ENCODE results near the gene SLC26A4.

The SLC26A4 gene

DNA sequence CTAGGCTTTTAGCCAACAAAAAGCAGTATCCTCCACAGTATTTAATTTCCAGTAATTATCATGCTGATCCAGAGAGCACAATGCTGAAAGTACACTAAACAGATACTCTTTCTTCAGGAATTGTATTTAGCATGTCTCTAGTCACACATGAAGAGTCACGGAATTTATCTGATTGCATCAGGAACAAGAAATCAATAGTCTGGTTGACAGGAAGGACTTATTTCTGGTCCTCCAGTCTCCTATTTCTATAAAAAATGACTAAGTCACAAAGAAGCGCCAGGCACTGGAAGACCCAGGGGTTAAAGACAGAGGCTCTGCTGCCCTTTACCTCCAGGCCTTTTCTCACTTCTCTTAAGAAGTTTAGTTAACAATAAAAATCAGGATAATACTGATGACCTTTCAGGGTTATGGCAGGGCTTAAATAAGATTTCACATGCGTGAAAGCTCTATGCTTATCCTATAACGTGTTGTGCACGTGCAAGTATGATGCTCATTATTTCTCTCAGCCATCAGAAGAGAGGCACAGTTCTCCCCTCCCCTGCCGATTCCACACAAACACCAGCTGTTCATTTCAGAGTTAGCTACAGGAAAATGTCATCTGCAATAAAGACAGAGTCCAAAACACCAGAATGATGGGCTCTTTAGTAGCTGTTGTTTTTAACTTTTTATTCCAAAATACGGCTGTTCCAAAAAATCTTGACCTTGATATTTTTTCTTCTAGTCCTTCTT, 36.9 kb downstream of the SLC26A4 start:
- no peak for DNase-seq

DNA sequence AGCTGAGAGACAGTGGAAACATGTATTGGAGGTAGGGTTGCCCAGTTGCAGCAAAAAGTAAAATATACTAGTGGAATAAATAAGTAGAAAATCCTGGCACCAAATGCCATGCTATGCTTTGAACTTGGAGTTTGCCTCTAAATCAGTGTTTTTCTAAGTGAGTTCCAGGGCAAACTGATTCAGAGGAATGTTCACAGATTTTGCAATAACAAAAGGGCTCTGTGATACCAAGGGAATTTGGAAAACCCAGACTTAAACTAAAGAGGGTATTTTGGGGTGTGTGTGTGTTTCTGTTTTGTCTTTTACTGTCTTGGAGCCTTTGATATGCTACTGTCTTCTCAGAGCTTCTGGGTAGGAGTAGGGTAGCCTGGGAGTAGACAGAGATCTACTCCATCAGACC, 39.9 kb downstream of the SLC26A4 start:
- no peak for DNase-seq

DNA sequence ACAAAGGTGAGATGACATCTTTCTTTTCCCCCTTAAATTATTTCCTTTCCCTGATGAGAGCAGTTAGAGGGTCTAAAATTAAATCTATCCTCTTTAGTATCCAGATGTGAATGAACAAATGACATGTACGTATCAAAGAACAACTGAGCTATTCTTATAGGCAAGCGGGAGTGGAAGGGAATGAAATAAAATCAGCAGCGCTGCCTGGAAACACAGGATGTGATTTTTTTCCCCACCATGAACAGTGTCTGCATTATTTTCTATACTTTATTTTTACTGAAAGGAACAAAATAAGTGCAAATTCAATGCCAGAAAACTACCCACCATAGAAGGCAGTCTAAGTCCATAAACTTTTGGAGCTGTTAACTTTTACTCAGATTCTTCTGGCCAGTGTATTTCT, 40.6 kb downstream of the SLC26A4 start:
- DNase-seq = no peak

DNA sequence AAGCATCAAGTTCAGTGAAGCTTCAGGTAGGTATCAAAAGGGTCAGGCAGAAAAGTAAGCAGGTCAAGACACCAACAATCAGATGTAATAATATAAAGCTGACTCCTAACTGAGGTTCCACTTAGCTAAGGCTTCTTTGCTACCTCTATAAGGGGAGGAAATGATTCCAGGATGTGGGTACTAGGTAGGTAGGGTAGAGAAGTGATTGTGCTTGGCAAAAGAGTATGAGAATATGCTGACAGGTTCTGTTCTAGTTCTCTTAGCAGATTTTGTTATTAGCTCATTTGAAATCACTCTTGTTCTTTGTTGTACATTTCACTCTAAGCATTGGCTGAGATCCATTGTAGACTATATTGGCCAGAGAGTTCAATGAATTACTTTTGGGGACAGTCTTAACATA, 42.6 kb downstream of the SLC26A4 start:
- DNase-seq = no peak

DNA sequence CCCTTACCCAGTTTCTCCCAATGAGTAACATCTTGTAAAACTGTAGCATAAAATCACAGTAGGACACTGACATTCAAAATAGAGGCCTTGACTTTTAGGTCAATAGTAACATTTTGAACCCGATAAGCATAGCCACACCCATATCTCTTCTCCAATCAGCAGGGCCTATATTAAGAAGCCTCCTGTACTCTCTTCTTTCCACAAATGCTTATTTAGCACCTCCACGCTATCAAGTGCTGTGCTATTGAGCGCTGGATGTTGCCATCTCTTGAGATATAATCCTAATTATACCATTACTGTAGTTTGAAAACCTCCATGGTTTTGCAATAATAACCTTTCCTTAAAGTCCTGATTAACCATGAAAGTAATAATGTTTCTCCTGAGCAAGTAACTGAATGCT, 43.2 kb downstream of the SLC26A4 start:
- DNase-seq = no peak

DNA sequence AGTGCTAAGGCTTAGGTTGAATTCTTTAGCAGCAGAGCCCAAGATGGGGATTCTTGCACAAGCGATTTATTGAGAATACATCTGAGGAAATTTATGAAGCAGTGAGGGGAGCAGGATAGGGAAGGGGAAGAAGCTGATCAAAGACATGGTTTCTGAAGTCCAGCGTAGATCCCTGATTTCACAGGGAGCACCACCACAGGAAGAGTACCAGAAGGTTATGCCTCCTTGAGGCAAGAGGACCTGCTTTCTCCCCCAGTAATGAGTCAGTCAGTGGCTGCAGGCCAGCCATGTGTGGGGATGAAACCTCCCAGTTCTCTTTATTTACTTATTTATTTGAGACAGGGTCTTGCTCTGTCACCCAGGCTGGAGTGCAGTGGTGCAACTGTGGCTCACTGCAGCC, 48.3 kb downstream of the SLC26A4 start:
- no peak for DNase-seq

DNA sequence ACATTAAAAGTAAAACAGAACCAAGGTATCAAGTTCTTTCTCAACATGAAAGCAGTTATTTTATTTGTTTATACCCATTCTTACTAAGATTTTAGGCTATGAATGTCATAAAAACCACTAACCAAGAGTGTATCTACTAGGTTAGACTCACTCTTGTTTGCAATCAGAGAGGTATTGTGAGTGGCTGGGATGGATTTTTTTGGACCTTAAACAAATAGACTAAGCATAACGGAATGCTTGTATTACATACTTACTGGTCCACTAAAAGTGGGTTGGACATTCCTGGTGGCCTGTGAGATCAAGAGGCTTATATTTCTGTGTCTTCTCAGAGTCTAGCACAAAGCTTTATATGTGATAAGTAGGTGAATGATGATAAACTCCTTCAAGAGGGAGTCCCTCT, 50.7 kb downstream of the SLC26A4 start:
- DNase-seq = no peak

DNA sequence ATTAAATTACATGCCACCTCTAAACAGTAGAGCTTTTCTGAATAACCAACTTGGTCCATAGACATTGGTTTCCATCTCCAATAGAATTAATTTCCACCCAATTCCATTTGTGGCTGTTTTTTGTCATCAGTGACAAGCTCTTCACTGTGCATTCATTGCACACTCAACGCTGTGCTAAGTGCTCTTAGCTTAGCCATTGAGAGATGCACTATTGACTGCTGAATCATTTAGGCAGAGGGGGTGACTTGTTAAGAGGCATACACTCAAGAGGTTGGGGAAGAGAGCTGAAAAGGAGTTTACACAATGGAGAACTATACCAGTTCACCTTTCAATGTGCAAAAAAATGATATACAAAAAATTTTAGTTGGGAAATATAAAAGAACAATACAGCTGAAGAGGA, 51.4 kb downstream of the SLC26A4 start:
- DNase-seq = no peak

DNA sequence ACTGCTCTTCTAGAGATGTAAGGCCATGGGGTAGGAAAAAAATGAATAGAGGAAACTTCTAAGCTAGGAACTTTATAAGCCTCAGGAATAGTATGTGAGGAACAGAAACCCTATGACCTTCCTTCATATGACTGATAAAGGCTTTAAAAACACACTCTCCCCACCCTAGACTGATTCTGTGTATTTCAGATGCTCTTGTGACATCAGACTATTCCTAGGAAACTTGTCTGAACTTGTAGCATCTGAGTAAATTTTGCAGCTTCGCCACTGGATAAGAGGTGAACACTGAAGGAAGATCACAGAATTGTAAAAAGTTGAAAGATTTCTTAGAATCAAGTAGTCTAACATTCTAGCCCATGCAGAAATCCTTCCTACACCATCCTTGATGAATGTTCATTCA, 52.3 kb downstream of the SLC26A4 start:
- DNase-seq = no peak

DNA sequence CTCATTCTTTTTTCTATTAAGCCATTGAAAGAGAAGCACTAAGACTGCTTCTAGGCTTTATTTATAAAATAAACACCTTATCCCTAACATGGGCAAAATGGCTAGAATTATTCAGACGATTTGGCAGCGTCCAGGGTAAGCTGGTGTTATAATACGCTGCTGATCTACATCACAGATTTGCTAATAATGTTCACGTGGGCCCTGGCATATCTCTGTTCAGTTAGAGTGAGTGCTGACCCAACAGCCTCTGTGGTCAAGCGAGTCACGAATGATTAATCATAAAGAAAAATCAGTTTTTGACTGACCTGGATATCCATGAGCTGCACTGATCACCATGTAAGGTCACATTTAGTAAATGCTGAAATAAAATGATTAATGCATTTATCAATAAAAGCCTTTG, 54.9 kb downstream of the SLC26A4 start:
- DNase-seq = no peak

DNA sequence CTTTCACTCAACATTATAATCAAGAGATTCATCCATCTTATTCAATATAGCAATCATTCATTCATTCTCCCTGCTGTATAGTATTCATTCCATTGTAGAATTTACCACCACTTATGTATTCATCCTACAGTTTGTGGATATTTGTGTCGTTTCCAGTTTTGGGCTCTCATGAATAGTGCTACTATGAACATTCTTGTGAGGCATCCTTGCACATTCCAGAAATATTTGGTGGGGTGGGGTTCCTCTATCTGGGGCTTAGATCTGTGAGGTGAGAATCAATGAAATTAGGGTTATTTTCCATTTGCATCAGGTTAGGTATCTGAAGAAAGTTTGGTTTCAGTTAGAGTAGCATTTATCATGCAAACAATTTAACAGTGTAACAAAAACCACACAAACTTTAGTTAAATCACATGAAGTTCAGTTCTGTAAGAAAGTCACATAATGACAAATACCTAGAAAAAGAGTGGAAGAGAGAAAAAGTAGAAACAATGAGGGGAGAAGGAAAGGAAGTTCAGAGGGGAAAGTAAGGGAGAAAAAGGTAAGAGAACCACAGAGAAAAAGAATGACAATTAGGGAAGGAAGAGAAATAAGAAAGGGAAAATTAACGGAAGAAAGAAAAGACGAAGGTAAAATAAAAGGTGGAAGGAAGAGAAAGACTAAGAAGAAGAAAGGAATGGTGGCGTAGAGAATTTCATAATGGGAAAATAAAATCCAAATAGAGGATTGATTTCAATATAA, 58.0 kb downstream of the SLC26A4 start:
- no peak for DNase-seq

DNA sequence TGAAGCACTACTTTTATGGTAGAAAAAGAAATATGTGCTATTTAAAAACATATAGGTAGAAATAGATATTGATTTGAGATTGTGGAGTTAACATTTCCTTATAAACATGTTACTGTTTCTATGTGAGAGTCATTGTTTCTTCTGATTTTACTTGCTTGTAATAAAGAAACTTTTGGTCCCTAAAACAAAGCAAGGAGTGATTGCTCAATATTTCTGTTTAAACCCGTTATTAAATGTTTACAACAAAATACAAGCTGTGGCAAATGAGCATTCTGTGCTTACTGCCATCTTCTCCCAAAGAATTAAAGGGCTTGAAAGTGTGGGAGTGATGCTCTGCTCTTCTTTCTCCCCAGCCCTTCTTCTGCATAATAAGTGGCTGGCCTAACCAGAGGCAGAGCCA, 60.7 kb downstream of the SLC26A4 start:
- DNase-seq = no peak

DNA sequence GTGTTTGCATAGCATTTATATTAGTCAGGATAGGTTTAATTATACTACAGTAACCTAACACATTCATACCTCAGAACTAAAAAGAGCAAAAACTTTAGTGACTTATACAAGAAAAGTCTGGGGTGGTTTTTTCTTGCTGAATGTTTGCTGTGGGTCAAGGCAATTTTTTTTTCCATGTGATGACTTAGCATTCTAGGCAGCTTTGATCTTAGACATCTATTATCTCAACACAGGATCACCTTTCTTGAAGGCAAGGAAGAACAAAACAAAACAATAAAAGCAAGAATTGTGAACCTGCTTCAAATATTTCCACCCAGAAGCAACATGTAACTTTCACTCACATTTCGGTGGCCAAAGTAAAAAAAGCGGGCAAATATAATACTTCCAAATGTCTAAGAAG, 62.6 kb downstream of the SLC26A4 start:
- no peak for DNase-seq

DNA sequence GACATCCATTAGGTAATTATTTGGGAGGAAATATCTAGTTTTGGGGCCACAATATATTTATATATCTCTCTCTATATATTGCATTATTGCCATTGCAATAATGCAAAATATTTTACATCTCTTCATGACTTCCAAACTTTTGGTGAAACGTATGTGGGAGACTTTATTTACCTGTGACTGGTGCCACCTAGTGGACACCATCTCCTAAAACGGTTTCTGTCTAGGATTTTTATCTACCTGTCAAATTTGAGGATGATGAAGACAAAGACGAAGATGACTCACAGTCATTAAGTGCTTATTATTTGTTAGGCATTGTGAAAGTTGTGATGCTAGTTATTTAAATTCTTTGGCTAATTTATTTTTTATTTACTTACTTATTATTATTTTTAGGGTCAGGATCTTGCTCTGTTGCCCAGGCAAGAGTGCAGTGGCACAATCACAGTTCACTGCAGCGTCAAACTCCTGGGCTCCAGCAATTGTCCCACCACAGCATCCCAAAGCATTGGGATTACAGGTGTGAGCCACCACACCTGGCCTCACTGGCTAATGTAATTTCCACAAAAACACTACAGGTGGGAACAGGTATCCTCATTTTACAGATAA, 64.6 kb downstream of the SLC26A4 start:
- DNase-seq = peak in 2 of 5 experiments; percentile 14 to 62

DNA sequence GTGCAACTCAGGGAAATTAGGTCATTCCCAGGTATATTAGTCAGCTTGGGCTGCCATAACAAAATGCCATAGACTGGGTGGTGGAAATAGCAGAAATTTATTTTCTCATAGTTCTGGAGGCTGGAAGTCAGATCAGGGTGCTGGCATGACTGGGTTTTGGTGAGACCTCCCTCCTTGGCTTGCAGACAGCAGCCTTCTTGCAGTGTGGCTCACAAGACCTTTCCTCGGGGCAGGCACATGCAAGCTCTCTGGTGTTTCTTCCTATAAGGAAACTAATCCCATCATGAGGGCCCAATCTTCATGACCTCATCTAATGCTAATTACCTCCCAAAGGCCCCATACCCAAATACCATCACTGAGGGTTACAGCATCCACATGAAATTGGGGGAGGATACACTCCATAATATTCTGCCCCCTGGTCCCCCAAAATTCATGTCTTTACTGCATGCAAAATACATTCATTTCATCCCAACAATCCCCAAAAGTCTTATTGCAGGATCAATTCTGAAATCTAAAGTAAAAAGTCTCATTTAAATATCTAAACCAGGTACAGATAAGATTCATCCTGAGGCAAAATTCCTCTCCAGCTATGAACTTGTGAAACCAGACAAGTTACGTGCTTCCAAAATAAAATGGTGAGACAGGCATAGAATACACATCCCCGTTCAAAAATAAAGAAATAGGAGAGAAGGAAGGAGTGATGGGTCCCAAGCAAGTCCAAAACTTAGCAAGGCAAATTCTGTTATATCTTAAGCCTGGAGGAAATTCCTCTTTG, 65.9 kb downstream of the SLC26A4 start:
- no peak for DNase-seq

DNA sequence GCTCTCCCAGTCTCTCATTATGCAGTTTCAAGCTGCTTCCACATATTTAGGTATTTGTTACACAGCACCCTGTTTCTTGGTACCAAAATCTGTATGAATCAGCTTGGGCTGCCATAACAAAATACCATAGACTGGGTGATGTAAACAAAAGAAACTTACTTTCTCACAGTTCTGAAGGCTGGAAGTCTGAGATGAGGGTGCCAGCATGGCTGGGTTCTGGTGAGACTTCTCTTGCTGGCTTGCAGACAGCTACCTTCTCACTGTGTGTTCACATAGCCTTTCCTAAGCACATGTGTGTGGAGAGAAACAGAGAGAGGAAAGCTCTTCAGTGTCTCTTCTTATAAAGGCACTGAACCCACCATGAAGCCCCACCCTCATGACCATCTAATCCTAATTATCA, 67.6 kb downstream of the SLC26A4 start:
- no peak for DNase-seq

DNA sequence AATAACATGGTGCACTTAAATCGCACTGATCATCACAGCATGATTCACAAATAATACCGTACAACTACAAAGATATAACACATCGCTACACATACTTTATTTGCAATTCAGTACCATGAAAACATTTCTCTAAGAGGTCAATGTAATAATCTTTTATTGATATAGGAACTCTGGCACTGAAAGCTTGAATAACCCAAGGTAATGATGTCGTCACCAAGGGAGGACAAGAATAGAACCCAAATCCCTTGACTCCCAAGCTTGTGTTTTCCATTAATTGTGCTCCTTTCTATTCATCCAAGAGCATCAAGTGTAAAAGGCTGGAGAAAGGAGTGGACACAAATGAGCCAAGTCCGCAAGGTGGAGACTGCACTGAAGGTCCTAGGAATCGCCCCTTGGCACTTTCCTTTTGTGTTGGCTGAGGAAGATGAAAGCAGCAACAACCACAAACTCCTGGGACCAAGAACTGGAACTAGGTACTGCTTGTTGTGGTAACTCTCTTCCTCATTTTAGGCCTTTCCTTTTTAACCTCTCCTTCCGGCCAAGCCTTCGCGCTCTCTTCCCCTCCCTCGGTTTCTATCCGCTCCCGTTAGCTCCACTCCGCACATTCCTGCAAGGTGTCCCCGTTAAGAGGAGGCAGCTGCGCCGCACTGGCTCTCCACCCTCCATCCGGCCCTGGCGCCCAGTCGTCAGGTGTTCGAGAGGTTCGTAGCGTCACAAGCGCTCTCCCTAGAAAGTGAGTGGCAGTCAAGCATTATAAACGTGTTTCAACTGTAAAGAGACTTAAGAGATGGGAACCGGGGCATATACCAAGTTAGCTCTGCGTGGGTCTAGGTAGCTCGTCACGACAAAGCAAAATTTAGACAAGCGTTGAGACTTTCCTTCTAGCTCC, 82.3 kb downstream of the SLC26A4 start:
- DNase-seq = peak in 2 of 5 experiments; percentile 36 to 59

DNA sequence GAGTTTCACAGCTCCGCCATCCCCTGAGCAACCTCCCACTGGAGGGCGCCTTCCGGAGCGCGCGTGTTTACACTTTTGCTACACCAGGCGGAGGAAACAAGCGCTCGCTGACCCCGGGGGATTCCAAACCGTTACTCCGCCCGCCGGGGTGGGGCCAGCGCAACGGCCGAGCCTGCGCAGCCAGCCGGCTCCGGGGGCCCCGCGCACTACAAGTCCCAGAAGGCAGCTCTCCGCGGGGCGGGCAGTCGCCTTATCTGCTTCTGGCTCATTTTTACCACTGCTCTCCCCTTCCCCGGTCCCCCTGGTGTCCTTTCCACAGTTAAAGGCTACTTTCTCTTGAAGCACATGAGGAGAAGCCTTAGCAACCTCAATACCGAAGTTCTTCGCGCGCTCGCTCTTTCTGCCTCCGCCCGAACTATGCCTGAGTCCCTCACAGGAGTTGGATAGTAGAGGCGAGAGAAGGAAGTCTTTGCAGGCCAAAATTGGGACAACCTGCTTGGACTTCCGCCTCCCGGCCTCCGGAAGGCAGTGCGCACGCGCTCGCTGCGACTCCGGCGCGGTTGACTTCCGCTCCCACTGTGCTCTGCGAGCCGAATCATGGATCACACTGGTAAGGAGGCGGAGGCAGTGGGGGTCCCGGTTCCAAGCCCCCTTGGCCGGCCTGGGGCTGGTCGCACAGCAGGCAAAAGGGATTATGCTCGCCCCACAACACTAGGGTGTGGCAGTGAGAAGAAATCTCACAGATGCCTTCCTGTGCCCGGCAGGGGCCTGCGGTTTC, 83.1 kb downstream of the SLC26A4 start, which contains the start of gene CBLL1:
Gene CBLL1, plus strand, starts transcription at position 576 of the 778 bp plus-strand sequence. Its CDS starts 22 bp downstream, at position 598.
- peak; percentile 91 to 98 (median 97) for DNase-seq

DNA sequence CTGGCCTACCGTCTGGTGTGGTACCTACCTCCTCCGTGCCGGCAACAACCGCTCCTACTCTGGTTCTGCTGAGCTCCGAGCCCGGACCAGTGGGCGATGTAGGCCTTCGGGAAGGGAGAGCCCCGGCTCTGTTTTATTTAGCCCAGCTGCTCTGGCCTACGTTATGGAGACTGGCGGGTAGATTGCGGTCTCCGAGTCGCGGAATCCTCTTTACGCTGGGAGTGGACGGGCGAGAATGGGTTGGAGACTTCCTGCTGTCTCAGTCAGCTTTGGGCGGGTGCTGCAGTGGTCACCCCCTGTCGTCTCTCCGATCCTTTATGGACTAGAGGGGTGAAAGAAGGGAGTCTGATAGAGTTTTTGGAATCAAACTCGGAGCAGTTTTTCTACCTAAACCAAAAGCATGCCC, 83.7 kb downstream of the SLC26A4 start:
- DNase-seq = no peak

DNA sequence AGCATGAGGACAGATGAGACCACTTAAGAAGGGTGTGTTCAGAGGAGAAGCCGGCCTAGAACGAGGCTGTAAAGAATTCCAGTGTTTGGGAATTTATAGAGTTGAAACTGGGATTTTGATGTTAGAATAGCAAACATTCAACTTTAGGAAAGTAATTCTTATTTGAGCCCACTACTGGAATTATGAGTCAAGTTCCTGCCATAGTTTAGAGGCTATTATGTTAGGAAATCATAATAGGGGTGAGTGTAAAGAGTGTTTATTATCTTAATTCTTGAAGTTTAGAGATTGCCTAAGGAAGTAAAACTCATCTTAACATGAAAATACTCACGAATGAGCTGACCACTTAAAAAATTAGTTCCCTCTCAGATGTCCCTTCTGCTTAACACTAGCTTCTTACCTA, 85.4 kb downstream of the SLC26A4 start:
- DNase-seq = no peak

DNA sequence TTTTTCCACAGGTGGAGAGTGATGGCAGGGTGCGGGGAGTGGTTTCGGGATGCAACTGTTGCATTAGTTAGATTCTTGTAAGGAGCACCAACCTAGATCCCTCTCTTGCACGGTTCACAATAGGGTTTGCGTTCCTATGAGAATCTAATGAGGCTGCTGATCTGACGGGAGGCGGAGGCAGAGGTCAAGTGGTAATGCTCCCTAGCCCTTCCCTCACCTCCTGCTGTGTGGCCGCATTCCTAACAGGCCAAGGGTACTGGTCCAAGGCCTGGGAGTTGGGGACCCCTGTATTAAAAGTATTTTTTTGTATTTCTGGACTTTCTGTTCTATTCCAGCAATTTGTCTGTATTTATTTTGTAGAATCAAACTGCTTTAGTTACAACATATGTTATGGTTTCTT, 90.5 kb downstream of the SLC26A4 start:
- no peak for DNase-seq

All from T-helper 2 cell (primary cell).